ENCODE data around the gene SERPINB1.

- TF ChIP-seq EZH2 (IDR thresholded peaks at IDR 0.05) (no peak), POLR2AphosphoS5 (IDR thresholded peaks at IDR 0.05; ENCODE audit: borderline replicate concordance, low read depth, low read length) (no peak), FOXP2 (optimal IDR thresholded peaks at IDR 0.05; ENCODE audit: control extremely low read depth, extremely low read length, insufficient read depth) (no peak)
These were observed 21.1 kb upstream of the SERPINB1 start for GRCh38 chr6:2862712-2863181.
